Activated CD4-positive, alpha-beta T cell treated with anti-CD3 and anti-CD28 coated beads for 36 hours (primary cell): Measurements from ENCODE around the gene ALAS2. TPM values are rescaled to one million over a fixed set of nuclear protein-coding genes. Genes with fewer than 3 reads are reported as not detected.

Experiments
- ATAC-seq: fragments of 200-7000 bp; cut with Tn5 transposase; one replicate; pipeline ENCODE4 v1.10.0; 2021; ENCODE audit warnings: mild to moderate bottlenecking, moderate library complexity
- CTCF ChIA-PET: fragments of 350-600 bp; sonication (Branson Sonifier 250); formaldehyde crosslinking; loops from one replicate; lab custom pipeline; 2021; ENCODE audit warnings: antibody characterized with exemption; lab: Charles Lee
- POLR2A ChIA-PET: fragments of 350-600 bp; sonication (Branson Sonifier 250); formaldehyde crosslinking; loops from one replicate; lab custom pipeline; 2021; ENCODE audit warnings: antibody characterized with exemption, inconsistent platforms; lab: Charles Lee
- DNase-seq: peaks from one replicate; pipeline ENCODE4 v3.0.0-alpha.2; 2020
- H3K27ac Mint-ChIP-seq: one replicate; pipeline ENCODE4 v1.8.0; 2021; ENCODE audit warnings: mixed read lengths
- H3K27me3 Mint-ChIP-seq: one replicate; pipeline ENCODE4 v1.8.0; 2021; ENCODE audit warnings: mixed read lengths
- H3K36me3 Mint-ChIP-seq: one replicate; pipeline ENCODE4 v1.8.0; 2021; ENCODE audit warnings: low read depth, mixed read lengths
- H3K4me1 Mint-ChIP-seq: one replicate; pipeline ENCODE4 v1.8.0; 2021; ENCODE audit warnings: mixed read lengths
- H3K4me3 Mint-ChIP-seq: one replicate; pipeline ENCODE4 v1.8.0; 2021; ENCODE audit warnings: mild to moderate bottlenecking, moderate library complexity, mixed read lengths
- H3K9me3 Mint-ChIP-seq: one replicate; pipeline ENCODE4 v1.8.0; 2021; ENCODE audit warnings: low read depth, mixed read lengths
- intact Hi-C, 2 experiments: fragments of 100-400 bp; cut with DNase I in 1 of 2; cut with micrococcal nuclease in 1 of 2; formaldehyde crosslinking; loops; one replicate each; pipeline versions ENCODE4 v1.14.2 to v1.15.1; 2022 to 2024; cut with DNase I, micrococcal nuclease
- total RNA-seq, 2 experiments: library from RNA; stranded (reverse); gene quantifications; one replicate each; pipeline ENCODE4 v1.2.3, GENCODE V29; 2021

Gene ALAS2
- total RNA-seq, 2 experiments from 2014 or later: not detected

- Mint-ChIP-seq H3K9me3 (no peaks in the 10 kb centered on the region), H3K4me1 (peaks cover 8% of the 10 kb centered on the region), H3K27me3 (no peaks in the 10 kb centered on the region), H3K4me3 (no peak overlapping the region), H3K36me3 (no peaks in the 10 kb centered on the region), H3K27ac (no peak overlapping the region)
- ATAC-seq: no peak
- intact Hi-C loops: no loop called here
- CTCF ChIA-PET: no interaction called here
- POLR2A ChIA-PET: no interaction called here
- no peak for DNase-seq
Observed at GRCh38 chrX:55029291-55029690, 1.5 kb downstream of the ALAS2 start.

- Mint-ChIP-seq H3K4me1 (peaks cover 8% of the 10 kb centered on the region), H3K27ac (no peak overlapping the region), H3K4me3 (no peak overlapping the region), H3K9me3 (no peaks in the 10 kb centered on the region), H3K27me3 (no peaks in the 10 kb centered on the region), H3K36me3 (no peaks in the 10 kb centered on the region)
- ChIA-PET POLR2A (no interaction called here), CTCF (no interaction called here)
- ATAC-seq: no peak
- intact Hi-C loops: no loop called here
- no peak for DNase-seq
Observed at GRCh38 chrX:55028611-55029010, 2.2 kb downstream of the ALAS2 start.

GRCh38 chrX:55028040-55028439 is 2.7 kb downstream of the ALAS2 start:
- Mint-ChIP-seq H3K4me1 (peaks cover 8% of the 10 kb centered on the region), H3K27ac (no peak overlapping the region), H3K9me3 (no peaks in the 10 kb centered on the region), H3K36me3 (no peaks in the 10 kb centered on the region), H3K4me3 (no peak overlapping the region), H3K27me3 (no peaks in the 10 kb centered on the region)
- POLR2A ChIA-PET: interaction anchor here (0.7 kb wide), 1 partner anchor 51 kb away, joined by 3 read pairs; no protein-coding TSS in a partner anchor
- CTCF ChIA-PET: interaction anchor here (0.8 kb wide), 1 partner anchor 64 kb away, joined by 4 read pairs; no protein-coding TSS in a partner anchor
- intact Hi-C loops: no loop called here
- ATAC-seq: no peak
- no peak for DNase-seq

- POLR2A ChIA-PET: no interaction called here
- intact Hi-C loops: no loop called here
- no peak overlapping the region for H3K27ac Mint-ChIP-seq
- no peaks in the 10 kb centered on the region for H3K36me3 Mint-ChIP-seq
- no peak overlapping the region for H3K4me3 Mint-ChIP-seq
- no peaks in the 10 kb centered on the region for H3K9me3 Mint-ChIP-seq
- DNase-seq (no peak), ATAC-seq (no peak)
- peaks cover 8% of the 10 kb centered on the region for H3K4me1 Mint-ChIP-seq
- CTCF ChIA-PET: no interaction called here
- H3K27me3 Mint-ChIP-seq: no peaks in the 10 kb centered on the region
Observed at GRCh38 chrX:55026840-55027239, 3.9 kb downstream of the ALAS2 start.

- DNase-seq: no peak
- H3K4me3 Mint-ChIP-seq: no peak overlapping the region
- ATAC-seq: no peak
- ChIA-PET POLR2A (no interaction called here), CTCF (no interaction called here)
- no peaks in the 10 kb centered on the region for H3K27me3 Mint-ChIP-seq
- H3K4me1 Mint-ChIP-seq: peaks cover 8% of the 10 kb centered on the region
- H3K9me3 Mint-ChIP-seq: no peaks in the 10 kb centered on the region
- intact Hi-C loops: no loop called here
- no peak overlapping the region for H3K27ac Mint-ChIP-seq
- peaks cover 2% of the 10 kb centered on the region for H3K36me3 Mint-ChIP-seq
Observed at GRCh38 chrX:55026143-55026542, 4.6 kb downstream of the ALAS2 start.

DNA sequence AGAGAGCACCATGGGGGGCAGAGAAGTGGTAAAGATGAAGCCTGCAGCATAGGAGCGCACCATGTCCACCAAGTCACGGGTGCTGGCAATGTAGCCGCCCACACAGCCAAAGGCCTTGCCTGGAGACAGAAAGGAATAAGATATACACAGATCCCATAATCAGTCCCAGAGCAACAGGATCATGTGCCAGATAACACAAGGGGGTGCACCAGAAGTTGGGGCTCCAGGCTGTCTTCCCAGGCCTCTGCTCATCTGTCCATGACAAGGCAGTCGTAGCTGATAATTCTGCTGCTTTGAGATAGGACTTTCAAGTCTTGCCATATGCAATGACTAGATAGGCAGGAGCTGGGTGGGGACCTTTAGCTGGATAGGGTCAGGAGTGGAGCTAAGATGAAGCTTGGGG is 15.9 kb downstream of the ALAS2 start:
- Mint-ChIP-seq H3K27ac (no peak overlapping the region), H3K9me3 (no peaks in the 10 kb centered on the region), H3K4me1 (no peaks in the 10 kb centered on the region), H3K36me3 (no peaks in the 10 kb centered on the region), H3K27me3 (no peaks in the 10 kb centered on the region), H3K4me3 (no peak overlapping the region)
- ATAC-seq: no peak
- ChIA-PET CTCF (interaction anchor here (0.6 kb wide), 1 partner anchor 632 kb away, joined by 3 read pairs; no protein-coding TSS in a partner anchor), POLR2A (no interaction called here)
- intact Hi-C loops: no loop called here
- DNase-seq: no peak

- intact Hi-C loops: no loop called here
- no peak overlapping the region for H3K4me3 Mint-ChIP-seq
- H3K27me3 Mint-ChIP-seq: no peaks in the 10 kb centered on the region
- POLR2A ChIA-PET: interaction anchor here (0.6 kb wide), 1 partner anchor 11 kb away, joined by 3 read pairs; the partner anchor contains the start of gene APEX2
- CTCF ChIA-PET: no interaction called here
- DNase-seq (no peak), ATAC-seq (no peak)
- peaks cover 13% of the 10 kb centered on the region for H3K4me1 Mint-ChIP-seq
- H3K9me3 Mint-ChIP-seq: no peaks in the 10 kb centered on the region
- H3K27ac Mint-ChIP-seq: no peak overlapping the region
- H3K36me3 Mint-ChIP-seq: peaks cover 8% of the 10 kb centered on the region
Observed at GRCh38 chrX:55011294-55011693, 19.5 kb downstream of the ALAS2 start.

DNA sequence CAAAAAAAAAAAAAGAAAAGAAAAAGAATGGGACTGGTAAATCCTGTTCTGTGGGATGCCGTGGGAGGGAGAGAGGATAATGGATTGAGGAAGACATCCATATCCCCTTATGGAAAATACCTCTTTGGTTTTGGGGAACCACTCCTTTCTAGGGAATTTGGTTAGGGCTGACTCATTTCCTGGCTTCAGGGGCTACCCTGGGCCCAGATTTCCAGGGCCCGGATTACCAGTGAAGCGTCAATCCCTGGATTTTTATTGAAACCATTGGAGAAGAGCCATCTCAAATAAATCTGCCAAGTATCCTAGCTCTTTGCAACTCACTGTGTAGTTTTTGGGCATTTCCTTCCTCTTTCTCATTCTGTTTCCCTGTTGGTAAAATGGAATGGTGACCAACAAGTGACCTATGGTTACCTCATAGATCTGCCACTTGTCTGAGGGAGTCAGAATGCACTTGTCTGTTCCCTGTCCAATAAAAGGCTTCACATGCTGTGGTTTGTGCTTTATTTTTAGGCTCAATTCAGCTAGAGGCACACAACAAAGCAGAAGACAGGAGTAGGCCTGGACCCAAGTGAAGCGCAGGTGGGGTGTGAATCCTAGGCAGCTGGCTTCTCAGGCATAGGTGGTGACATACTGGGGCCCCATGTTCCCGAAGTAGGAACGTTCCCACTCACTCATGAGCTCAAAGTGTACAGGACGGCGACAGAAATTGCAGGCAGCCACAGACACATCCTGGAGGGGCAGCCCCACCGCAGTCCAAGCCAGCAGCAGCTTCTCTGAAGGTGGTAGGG is 22.0 kb downstream of the ALAS2 start:
- H3K4me3 Mint-ChIP-seq: no peak overlapping the region
- peaks cover 18% of the 10 kb centered on the region for H3K4me1 Mint-ChIP-seq
- peaks cover 28% of the 10 kb centered on the region for H3K36me3 Mint-ChIP-seq
- ChIA-PET POLR2A (interaction anchor here (1.6 kb wide), 1 partner anchor 9 kb away, joined by 9 read pairs; the partner anchor contains the start of gene APEX2), CTCF (interaction anchor here (0.7 kb wide), 1 partner anchor 1176 kb away, joined by 4 read pairs; no protein-coding TSS in a partner anchor)
- peak; percentile 33 for DNase-seq
- peak; percentile 68 for ATAC-seq
- intact Hi-C loops: no loop called here
- no peaks in the 10 kb centered on the region for H3K9me3 Mint-ChIP-seq
- H3K27ac Mint-ChIP-seq: peak overlapping the region; percentile 24
- H3K27me3 Mint-ChIP-seq: no peaks in the 10 kb centered on the region

DNA sequence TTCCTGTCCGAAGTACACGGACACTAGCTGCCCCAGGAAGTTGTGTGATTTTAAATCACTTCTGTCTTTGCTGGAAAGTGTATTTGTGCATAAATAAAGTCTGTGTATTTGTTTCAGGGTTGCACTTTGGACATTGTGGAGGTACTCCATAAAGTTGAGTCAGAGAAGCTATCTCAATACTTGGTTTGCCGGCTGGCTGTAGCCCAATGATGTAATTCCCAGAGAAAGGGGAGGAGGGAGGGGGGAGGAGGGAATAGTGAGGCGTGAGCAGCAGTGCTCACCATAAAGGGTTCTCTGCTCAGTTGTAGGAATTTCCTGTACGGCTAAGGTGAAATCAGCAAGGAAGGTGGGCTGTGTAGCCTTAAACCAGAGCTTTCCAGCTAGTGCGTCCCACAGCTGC is 23.1 kb downstream of the ALAS2 start:
- Mint-ChIP-seq H3K4me3 (no peak overlapping the region), H3K27me3 (no peaks in the 10 kb centered on the region), H3K4me1 (peaks cover 23% of the 10 kb centered on the region), H3K36me3 (peaks cover 33% of the 10 kb centered on the region), H3K27ac (no peak overlapping the region), H3K9me3 (no peaks in the 10 kb centered on the region)
- CTCF ChIA-PET: interaction anchor here (0.6 kb wide), 1 partner anchor 1331 kb away, joined by 5 read pairs; no protein-coding TSS in a partner anchor
- no peak for DNase-seq
- POLR2A ChIA-PET: no interaction called here
- intact Hi-C loops: no loop called here
- ATAC-seq: no peak

DNA sequence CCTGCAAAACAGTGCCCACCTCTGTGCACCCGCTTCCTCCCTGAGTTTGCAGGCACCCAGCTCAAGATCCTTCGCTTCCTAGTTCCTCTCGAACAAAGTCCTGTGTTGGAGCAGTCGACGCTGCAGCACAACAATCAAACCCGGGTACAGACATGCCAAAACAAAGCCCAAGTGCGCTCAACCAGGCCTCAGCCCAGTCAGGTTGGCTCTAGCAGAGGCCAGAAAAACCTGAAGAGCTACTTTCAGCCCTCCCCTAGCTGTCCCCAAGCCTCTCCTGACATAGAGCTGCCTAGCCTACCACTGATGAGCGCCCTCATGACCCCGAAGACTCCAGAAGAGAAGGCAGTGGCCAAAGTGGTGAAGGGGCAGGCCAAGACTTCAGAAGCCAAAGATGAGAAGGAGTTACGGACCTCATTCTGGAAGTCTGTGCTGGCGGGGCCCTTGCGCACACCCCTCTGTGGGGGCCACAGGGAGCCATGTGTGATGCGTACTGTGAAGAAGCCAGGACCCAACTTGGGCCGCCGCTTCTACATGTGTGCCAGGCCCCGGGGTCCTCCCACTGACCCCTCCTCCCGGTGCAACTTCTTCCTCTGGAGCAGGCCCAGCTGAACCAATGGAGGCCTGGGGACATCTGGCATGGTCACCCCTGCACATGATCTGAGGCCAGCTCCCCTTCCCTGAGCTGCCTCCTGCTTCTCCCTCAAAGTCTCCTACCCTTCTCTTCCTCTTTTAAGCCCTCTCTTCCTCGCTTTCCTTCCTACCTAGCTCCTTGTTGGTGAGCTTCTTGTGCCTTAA is 23.8 kb downstream of the ALAS2 start:
- intact Hi-C loops: no loop called here
- DNase-seq (no peak), ATAC-seq (no peak)
- no peak overlapping the region for H3K4me3 Mint-ChIP-seq
- POLR2A ChIA-PET: no interaction called here
- peaks cover 29% of the 10 kb centered on the region for H3K4me1 Mint-ChIP-seq
- no peak overlapping the region for H3K27ac Mint-ChIP-seq
- CTCF ChIA-PET: interaction anchor here (0.6 kb wide), 1 partner anchor 1330 kb away, joined by 5 read pairs; no protein-coding TSS in a partner anchor
- H3K36me3 Mint-ChIP-seq: peaks cover 39% of the 10 kb centered on the region
- H3K27me3 Mint-ChIP-seq: no peaks in the 10 kb centered on the region
- no peaks in the 10 kb centered on the region for H3K9me3 Mint-ChIP-seq

DNA sequence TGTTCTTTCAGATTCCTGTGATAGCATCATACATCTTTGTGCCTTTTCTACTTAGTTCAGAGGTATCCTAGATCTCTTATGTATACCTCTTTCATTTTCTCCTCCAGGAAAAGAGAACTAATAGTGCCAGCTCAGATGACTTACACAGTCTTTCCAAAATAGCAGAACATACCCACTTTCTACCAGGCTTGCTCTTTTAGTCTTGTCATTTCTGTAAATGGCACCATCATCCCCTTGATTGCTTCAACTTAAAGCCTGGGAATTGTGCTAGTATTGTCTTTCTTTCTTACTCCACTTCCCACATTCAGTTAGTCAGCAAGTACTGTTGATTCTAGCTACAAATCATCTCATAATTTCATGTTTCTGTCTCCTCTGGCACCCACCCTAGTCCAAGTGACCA is 25.5 kb downstream of the ALAS2 start:
- Mint-ChIP-seq H3K36me3 (peaks cover 53% of the 10 kb centered on the region), H3K4me1 (peaks cover 36% of the 10 kb centered on the region), H3K9me3 (no peaks in the 10 kb centered on the region), H3K4me3 (no peak overlapping the region), H3K27me3 (no peaks in the 10 kb centered on the region), H3K27ac (no peak overlapping the region)
- ATAC-seq: no peak
- ChIA-PET CTCF (no interaction called here), POLR2A (no interaction called here)
- intact Hi-C loops: no loop called here
- no peak for DNase-seq
